ENCODE results near the gene CTR9. TPM values are rescaled to one million over a fixed set of nuclear protein-coding genes. Genes with fewer than 3 reads are reported as not detected.
A peak's percentile ranks its signal among the peaks of the same experiment; 100 is the strongest.

Gene CTR9
- total and polyA plus RNA-seq, 9 of the 15 experiments (the other 6 are each of a cell fraction or from before 2014, with no cell fraction given) = 25.4 to 79.3 (median 47.3) TPM

GRCh38 chr11:10750838-10751580, at the start of gene CTR9 (continued):
- no peak for TF ChIP-seq MITF (IDR thresholded peaks at IDR 0.05)
- no peak for TF ChIP-seq ARID3B (CRISPR knock-in tag; IDR thresholded peaks at IDR 0.05; ENCODE audit: borderline replicate concordance)
- peak; percentile 95 for TF ChIP-seq PKNOX1 (IDR thresholded peaks at IDR 0.05)
- no peak for TF ChIP-seq BDP1 (IDR thresholded peaks at IDR 0.05; ENCODE audit: insufficient read depth, insufficient read length)
- peak in 2 of 3 experiments; percentile 89 to 97; a peak in 4 of 6 replicates for TF ChIP-seq ZBTB11 (CRISPR knock-in tag; IDR thresholded peaks at IDR 0.05)
- TF ChIP-seq DMBX1 (CRISPR knock-in tag; IDR thresholded peaks at IDR 0.05; ENCODE audit: borderline replicate concordance) = peak; percentile 14; the same call in 1 of the 2 replicates
- no peak for TF ChIP-seq NUFIP1 (IDR thresholded peaks at IDR 0.05; ENCODE audit: partially characterized antibody)
- TF ChIP-seq ELK3 (CRISPR knock-in tag; IDR thresholded peaks at IDR 0.05) = no peak
- no peak; the same call in 1 of the 2 replicates for TF ChIP-seq SMARCE1 (IDR thresholded peaks at IDR 0.05)
- TF ChIP-seq NFE2L1 (tag; IDR thresholded peaks at IDR 0.05; ENCODE audit: borderline replicate concordance, low read depth) = no peak
- peak; percentile 74 for TF ChIP-seq SMAD1 (IDR thresholded peaks at IDR 0.05; ENCODE audit: low read depth, low read length, partially characterized antibody)
- TF ChIP-seq CHD4 (IDR thresholded peaks at IDR 0.05; ENCODE audit: insufficient read depth, insufficient replicate concordance, low read depth, low read length, poor library complexity, severe bottlenecking) = no peak
- peak; percentile 59 for TF ChIP-seq NEUROD1 (IDR thresholded peaks at IDR 0.05; ENCODE audit: borderline replicate concordance, low read depth, low read length, partially characterized antibody)
- no peak for TF ChIP-seq ILK (tag; IDR thresholded peaks at IDR 0.05; ENCODE audit: borderline replicate concordance, low read depth)
- TF ChIP-seq STAT5B (CRISPR knock-in tag; IDR thresholded peaks at IDR 0.05) = no peak
- no peak for TF ChIP-seq MAFF (IDR thresholded peaks at IDR 0.05; ENCODE audit: low read length)
- TF ChIP-seq ZNF253 (CRISPR knock-in tag; conservative IDR thresholded peaks at IDR 0.05) = no peak
- TF ChIP-seq WHSC1 (IDR thresholded peaks at IDR 0.05; ENCODE audit: low read length) = no peak
